ENCODE data around the gene GADD45B.

GADD45B gene

DNA sequence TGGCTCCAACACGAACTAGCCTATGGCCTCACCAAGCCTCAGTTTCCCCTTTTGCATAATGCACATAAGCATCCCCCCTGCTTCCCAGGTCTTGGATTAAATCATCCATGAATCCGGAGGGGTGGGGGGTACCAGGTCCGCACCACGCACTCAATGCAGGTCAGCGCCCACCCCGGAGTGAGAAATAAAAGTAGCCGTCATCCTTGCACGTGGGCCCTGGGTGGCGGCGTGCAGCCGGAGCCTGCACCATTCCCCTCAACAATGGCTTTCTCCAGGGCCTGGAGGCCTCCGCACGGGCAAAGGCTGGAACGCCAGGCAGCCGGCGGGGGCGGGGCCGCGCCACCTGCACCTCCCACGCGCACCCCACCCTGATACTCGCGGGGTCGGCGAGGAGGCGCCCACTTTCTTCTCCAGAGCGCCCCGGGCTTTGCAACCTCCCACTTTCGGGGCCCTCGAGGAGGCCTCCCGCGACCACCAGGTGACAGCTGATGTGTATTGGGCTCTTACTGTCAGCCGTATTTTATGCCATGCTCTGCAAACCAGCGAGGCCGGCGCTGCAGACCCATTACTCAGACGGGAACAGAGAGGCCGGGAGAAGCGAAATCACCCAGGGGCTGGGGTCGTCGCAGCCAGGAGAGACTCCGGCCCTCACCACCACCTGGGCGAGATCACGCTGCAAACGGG is 767 bp upstream of the GADD45B start (continued):
- no peak for TF ChIP-seq ZNF571 (tag by site-specific recombination; IDR thresholded peaks at IDR 0.05)
- 0 out of 2 replicates have a peak, but pooled peaks have one; percentile 19 for TF ChIP-seq ZNF148 (tag by site-specific recombination; IDR thresholded peaks at IDR 0.05; ENCODE audit: borderline replicate concordance)
- peak; percentile 67 for TF ChIP-seq KLF1 (tag by site-specific recombination; IDR thresholded peaks at IDR 0.05)
- TF ChIP-seq TRIM28 (IDR thresholded peaks at IDR 0.05; ENCODE audit: borderline replicate concordance, low read length) = no peak
- peak; percentile 81 for TF ChIP-seq ZNF777 (tag by site-specific recombination; IDR thresholded peaks at IDR 0.05; ENCODE audit: borderline replicate concordance)
- TF ChIP-seq, protein P1, sequence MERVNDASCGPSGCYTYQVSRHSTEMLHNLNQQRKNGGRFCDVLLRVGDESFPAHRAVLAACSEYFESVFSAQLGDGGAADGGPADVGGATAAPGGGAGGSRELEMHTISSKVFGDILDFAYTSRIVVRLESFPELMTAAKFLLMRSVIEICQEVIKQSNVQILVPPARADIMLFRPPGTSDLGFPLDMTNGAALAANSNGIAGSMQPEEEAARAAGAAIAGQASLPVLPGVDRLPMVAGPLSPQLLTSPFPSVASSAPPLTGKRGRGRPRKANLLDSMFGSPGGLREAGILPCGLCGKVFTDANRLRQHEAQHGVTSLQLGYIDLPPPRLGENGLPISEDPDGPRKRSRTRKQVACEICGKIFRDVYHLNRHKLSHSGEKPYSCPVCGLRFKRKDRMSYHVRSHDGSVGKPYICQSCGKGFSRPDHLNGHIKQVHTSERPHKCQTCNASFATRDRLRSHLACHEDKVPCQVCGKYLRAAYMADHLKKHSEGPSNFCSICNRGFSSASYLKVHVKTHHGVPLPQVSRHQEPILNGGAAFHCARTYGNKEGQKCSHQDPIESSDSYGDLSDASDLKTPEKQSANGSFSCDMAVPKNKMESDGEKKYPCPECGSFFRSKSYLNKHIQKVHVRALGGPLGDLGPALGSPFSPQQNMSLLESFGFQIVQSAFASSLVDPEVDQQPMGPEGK (tag by site-specific recombination; IDR thresholded peaks at IDR 0.05) = 0 out of 2 replicates have a peak, but pooled peaks have one; percentile 25
- no peak for TF ChIP-seq ZNF670 (tag by site-specific recombination; IDR thresholded peaks at IDR 0.05; ENCODE audit: low read depth)
- TF ChIP-seq ZNF707 (tag by site-specific recombination; IDR thresholded peaks at IDR 0.05) = no peak
- TF ChIP-seq ZNF174 (tag by site-specific recombination; IDR thresholded peaks at IDR 0.05) = no peak
- TF ChIP-seq ZNF416 (tag by site-specific recombination; IDR thresholded peaks at IDR 0.05) = no peak
- TF ChIP-seq, protein P2, sequence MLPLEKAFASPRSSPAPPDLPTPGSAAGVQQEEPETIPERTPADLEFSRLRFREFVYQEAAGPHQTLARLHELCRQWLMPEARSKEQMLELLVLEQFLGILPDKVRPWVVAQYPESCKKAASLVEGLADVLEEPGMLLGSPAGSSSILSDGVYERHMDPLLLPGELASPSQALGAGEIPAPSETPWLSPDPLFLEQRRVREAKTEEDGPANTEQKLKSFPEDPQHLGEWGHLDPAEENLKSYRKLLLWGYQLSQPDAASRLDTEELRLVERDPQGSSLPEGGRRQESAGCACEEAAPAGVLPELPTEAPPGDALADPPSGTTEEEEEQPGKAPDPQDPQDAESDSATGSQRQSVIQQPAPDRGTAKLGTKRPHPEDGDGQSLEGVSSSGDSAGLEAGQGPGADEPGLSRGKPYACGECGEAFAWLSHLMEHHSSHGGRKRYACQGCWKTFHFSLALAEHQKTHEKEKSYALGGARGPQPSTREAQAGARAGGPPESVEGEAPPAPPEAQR (tag by site-specific recombination; IDR thresholded peaks at IDR 0.05) = 0 out of 2 replicates have a peak, but pooled peaks have one; percentile 19
- TF ChIP-seq ZNF350 (tag by site-specific recombination; IDR thresholded peaks at IDR 0.05) = no peak
- TF ChIP-seq ZNF280C (tag by site-specific recombination; IDR thresholded peaks at IDR 0.05) = no peak
- TF ChIP-seq ZNF558 (tag by site-specific recombination; IDR thresholded peaks at IDR 0.05) = no peak
- TF ChIP-seq ZNF426 (tag by site-specific recombination; IDR thresholded peaks at IDR 0.05) = no peak
- no peak; the same call in 1 of the 2 replicates for TF ChIP-seq KLF16 (tag by site-specific recombination; IDR thresholded peaks at IDR 0.05)
- TF ChIP-seq, protein P3, sequence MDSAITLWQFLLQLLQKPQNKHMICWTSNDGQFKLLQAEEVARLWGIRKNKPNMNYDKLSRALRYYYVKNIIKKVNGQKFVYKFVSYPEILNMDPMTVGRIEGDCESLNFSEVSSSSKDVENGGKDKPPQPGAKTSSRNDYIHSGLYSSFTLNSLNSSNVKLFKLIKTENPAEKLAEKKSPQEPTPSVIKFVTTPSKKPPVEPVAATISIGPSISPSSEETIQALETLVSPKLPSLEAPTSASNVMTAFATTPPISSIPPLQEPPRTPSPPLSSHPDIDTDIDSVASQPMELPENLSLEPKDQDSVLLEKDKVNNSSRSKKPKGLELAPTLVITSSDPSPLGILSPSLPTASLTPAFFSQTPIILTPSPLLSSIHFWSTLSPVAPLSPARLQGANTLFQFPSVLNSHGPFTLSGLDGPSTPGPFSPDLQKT (IDR thresholded peaks at IDR 0.05; ENCODE audit: borderline replicate concordance, low read depth, low read length) = no peak
- TF ChIP-seq, protein P4, sequence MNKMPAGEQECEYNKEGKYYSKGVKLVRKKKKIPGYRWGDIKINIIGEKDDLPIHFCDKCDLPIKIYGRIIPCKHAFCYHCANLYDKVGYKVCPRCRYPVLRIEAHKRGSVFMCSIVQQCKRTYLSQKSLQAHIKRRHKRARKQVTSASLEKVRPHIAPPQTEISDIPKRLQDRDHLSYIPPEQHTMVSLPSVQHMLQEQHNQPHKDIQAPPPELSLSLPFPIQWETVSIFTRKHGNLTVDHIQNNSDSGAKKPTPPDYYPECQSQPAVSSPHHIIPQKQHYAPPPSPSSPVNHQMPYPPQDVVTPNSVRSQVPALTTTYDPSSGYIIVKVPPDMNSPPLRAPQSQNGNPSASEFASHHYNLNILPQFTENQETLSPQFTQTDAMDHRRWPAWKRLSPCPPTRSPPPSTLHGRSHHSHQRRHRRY (tag by site-specific recombination; IDR thresholded peaks at IDR 0.05) = no peak
- no peak for TF ChIP-seq ZNF274 (IDR thresholded peaks at IDR 0.05; ENCODE audit: low read length)
- TF ChIP-seq ZNF274 (tag by site-specific recombination; IDR thresholded peaks at IDR 0.05; ENCODE audit: borderline replicate concordance) = no peak
- TF ChIP-seq ZNF488 (tag by site-specific recombination; IDR thresholded peaks at IDR 0.05) = peak; percentile 50; the same call in 1 of the 2 replicates
- TF ChIP-seq PBX3 (CRISPR knock-in tag; IDR thresholded peaks at IDR 0.05) = no peak
- TF ChIP-seq ZBTB20 (tag by site-specific recombination; IDR thresholded peaks at IDR 0.05) = peak; percentile 63
- no peak for TF ChIP-seq SP3 (tag by site-specific recombination; IDR thresholded peaks at IDR 0.05)
- no peak for TF ChIP-seq ZNF521 (tag by site-specific recombination; IDR thresholded peaks at IDR 0.05)
- no peak for TF ChIP-seq ZNF792 (tag by site-specific recombination; IDR thresholded peaks at IDR 0.05)
- TF ChIP-seq ZNF2 (tag by site-specific recombination; IDR thresholded peaks at IDR 0.05) = no peak; the same call in 1 of the 2 replicates

All from HEK293 (cell line).